HG03280 (cell line): ENCODE measurements around the gene MLLT6.

Experiments
- ATAC-seq: cut with Tn5 transposase; IDR thresholded peaks from one replicate; pipeline ENCODE4 v1.9.1; 2021; ENCODE audit warnings: mild to moderate bottlenecking, moderate library complexity; ENCODE audit not compliant: unreplicated experiment

The MLLT6 gene

GRCh38 chr17:38706505-38707216, 1.6 kb downstream of the MLLT6 start:
- ATAC-seq = no peak

DNA sequence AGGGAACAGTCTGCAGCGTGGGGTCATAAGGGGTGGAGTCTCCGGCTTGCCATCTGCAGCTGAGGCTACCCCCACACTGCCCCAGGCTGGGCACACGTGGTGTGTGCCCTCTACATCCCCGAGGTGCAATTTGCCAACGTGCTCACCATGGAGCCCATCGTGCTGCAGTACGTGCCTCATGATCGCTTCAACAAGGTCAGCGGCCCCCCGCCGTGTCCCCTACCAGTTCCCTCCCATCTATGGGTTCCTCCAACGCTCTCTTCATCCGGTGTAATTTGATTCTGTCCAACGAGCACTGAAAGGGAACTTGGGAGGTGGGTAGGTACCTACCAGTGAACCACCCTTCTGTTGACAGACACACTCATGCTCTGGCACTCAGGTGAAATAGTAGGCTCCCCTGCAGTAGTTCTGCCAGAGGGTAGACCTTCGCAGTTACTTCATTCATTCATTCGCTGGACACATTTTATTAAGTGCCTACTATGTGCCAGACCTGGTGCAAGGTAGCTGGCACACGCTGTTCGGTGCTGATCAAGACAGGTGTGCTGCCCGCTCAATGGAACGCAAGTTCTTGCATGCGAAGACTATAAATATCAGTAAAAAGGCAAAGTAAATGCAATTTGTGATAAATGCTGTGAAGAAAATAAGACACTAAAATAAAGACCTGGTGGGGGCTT, 2.7 kb downstream of the MLLT6 start:
- no peak for ATAC-seq

DNA sequence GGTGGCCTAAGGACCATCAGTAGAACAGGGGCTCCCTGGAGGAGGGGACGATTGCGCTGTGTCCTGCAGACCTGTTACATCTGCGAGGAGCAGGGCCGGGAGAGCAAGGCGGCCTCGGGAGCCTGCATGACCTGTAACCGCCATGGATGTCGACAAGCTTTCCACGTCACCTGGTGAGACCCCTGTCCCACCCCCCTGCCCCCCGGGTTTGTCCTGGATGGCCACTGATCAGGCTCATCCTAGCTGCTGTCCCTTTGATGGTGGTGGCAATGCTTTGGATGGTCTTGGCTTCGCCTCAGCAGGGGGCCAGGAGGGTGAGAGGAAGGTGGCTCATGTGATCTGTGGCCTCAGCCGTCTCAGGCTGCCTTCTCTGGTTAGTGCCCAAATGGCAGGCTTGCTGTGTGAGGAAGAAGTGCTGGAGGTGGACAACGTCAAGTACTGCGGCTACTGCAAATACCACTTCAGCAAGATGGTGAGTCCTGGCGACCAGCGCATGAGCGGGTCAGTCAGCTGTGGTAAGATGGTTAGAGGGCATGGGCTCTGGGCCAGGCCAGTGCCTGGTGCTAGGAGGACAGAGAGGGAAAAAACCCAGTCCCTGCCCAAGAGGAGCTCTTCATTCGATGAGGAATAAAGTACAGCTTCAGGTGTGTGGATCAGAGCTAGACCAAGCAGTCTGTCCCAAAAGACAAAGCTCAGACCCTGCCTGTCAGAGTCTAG, 4.2 kb downstream of the MLLT6 start:
- no peak for ATAC-seq

DNA sequence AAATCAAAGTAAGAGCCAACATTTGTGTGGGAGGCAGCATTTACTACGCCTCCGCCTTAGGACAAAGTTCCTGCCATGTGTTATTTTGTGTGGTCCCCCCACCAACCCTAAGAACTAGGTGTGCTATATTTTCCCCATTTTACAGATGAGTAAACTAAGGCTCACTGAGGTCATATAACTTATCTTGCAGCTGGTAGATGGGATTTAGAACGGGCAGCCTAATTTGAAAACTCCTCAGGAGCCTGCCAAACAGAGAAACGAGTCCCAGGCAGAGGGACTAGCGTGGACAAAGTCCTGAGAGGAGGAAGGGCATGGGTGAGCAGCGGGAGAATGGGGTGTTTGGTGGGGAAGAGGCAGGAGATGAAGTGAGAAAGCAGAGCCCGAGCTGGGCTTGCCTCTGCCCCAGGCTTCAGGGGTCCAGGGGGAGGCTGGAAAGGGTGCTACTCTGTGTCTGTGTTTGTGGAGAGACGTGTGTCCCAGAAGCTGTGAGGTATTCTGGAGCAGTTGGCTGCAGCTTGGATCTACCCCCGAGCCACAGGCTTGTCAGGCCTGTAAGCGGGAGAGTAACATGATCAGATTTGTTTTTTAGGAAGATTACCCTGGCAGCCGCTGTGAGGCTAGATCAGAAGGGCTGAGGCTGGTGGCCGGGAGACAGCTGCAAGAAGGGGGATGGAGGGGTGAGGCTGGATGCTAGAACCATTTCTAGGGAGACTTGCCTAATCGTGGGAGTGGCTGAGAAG, 5.0 kb downstream of the MLLT6 start:
- no peak for ATAC-seq

DNA sequence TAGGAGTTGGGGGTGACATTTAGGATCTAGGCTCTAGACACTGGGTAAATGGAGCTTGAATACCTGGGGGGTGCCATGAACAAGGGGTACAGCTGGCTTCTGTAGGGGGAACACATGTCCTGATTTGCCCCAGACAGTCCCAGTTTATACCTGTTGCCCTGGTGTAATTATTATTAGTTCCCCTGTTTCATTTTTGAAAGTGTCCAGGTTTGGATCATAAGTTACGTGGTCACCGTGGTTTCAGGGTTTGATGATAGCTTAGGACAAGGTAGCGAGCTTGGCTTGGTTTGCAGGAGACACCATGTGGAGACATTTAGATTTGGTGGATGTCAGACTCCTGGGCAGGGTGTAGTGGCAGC, 5.5 kb downstream of the MLLT6 start:
- ATAC-seq = no peak

- no peak for ATAC-seq
These were observed 5.9 kb downstream of the MLLT6 start for GRCh38 chr17:38710985-38711384.

GRCh38 chr17:38711792-38712571, 6.9 kb downstream of the MLLT6 start:
- no peak for ATAC-seq

DNA sequence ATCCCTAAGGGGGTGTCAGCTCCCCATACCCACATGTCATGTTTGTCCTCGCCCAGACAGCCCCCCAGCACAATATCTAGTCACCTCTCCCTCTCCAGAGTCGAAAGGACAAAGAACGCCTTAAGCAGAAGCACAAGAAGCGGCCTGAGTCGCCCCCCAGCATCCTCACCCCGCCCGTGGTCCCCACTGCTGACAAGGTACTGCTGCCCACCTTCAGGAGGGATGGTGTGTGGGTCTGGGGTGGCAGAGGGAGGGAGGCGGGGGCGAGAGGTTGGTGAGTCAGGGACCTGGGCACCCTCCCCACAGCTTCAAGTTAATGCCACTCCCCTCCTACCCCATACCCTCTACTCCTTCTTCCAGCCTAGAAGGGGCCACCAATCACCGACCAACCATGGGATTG, 7.5 kb downstream of the MLLT6 start:
- ATAC-seq = no peak

DNA sequence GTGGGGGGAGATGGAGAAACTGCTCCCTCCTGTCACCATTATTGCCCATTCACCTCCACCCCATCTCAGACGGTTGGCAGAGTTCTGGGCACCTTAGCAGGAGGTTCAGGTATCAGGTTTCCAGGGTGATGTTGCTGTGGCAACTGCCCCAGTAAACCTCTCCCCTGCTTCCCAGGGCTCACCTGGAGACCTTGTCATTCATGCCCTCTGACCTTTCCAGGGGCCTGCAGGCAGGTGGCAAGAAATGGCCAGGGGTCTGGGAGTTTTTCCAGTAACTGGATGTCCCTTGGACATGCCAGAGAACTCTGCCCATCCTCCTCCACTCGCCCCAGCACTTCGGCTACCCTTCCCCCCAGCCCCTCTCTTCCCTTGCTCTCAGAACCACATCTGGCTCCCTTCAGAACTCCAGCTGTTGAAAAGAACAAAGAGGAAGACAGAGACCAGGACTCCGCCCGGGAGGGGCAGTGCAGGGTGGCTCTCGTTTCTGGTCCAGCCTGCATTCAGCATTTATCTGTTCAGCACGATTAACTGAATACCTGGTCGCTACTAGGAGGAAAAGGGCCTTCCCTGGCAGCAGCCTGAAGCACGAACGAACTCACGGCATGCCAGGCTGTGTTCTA, 8.5 kb downstream of the MLLT6 start:
- no peak for ATAC-seq

DNA sequence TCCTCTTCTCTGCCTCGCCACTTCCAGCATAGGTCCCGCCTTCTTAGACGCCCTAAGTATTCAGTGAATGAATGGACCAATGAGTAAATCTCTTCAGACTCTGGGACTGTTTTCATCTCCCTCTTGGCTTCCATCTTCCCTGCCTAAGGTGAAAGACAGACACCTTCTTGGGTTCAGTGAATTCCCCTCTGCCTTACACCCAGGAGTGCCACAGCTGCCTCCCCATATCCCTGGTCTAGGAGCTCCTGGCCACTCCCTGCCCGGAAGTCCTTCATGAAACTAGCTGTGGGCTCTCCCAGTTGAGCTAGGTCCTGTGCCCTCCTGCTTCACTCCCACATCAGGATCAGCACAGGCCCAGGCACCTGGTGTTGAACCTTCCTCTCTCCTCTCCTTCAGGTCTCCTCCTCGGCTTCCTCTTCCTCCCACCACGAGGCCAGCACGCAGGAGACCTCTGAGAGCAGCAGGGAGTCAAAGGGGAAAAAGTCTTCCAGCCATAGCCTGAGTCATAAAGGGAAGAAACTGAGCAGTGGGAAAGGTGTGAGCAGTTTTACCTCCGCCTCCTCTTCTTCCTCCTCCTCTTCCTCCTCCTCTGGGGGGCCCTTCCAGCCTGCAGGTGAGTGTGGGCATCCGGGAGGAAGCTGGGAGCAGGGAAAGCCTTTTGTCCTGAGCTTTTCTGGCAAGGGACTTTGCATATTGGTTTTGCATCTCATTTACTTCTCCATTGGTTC, 10.3 kb downstream of the MLLT6 start:
- ATAC-seq = no peak

GRCh38 chr17:38716368-38717005, 11.4 kb downstream of the MLLT6 start:
- no peak for ATAC-seq

DNA sequence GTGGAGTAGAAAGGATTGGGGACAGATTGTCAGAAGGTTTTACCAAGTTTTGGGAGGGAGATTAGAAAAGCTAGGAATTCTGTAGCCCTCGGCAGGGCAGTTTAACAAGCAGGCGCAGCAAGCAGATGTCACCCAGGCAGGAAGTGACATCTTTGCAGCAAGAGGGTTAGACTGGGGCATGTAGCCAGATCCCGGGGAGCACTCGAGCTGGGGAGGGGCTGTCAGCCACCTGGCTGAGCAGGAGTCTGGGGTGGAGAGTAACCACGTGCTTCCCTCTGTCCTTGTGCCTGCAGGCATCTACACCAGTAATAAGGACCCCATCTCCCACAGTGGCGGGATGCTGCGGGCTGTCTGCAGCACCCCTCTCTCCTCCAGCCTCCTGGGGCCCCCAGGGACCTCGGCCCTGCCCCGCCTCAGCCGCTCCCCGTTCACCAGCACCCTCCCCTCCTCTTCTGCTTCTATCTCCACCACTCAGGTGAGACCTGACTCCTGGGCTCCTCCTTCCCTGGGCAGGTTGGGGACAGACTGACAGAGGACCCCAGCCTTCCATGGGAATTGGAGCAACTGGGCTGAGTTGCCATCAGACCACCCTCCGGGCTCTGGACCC, 12.2 kb downstream of the MLLT6 start:
- no peak for ATAC-seq

GRCh38 chr17:38719289-38719942, 14.3 kb downstream of the MLLT6 start:
- no peak for ATAC-seq

DNA sequence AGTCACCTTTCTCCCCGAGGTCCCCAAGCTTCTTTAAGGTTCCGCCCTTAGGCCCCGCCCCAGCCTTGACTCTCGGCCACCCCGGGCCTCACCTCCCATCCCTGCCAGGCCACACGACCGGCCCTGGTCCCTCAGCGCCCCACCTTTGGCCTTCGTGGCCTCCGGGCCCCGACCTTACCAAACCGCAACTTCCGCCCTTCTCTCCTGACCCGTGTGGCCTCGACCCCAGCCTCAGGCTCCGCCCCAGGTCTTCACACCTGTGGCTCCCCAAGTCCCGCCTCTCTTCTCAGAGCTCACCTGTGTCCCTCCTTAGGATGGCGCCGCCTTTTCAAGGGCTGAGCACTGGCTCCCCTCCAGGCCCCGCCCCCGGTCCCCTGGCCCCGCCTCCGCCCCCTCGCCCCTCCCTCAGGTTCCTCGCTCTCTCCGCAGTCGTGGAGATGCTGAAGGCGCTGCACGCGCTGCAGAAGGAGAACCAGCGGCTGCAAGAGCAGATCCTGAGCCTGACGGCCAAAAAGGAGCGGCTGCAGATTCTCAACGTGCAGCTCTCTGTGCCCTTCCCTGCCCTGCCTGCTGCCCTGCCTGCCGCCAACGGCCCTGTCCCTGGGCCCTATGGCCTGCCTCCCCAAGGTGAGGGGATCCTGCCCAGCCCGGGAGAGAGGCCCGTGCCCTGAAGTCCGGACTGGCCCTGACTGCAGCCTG, 15.0 kb downstream of the MLLT6 start:
- no peak for ATAC-seq

DNA sequence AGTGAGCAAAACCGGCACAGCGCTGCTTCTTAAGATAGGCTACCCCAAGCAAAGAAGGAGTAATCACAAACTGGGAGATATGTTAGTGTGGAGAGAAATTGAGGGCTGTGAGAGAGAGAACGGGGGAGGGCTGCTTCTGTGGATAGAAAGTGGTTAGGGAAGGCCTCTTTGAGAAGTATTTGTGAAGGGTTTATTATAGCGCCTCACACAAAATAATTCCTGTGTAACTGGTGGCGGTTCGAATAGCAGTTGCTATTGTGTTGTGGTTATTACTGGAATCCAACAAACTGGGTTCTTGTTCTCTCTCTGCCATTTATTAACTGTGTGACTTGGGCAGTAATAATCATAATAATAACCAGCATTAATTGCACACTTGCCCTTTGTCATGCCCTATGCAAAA, 15.9 kb downstream of the MLLT6 start:
- no peak for ATAC-seq

- no peak for ATAC-seq
These were observed 16.7 kb downstream of the MLLT6 start for GRCh38 chr17:38721802-38722201.

GRCh38 chr17:38724337-38724988, 19.4 kb downstream of the MLLT6 start:
- no peak for ATAC-seq
